Uterus (tissue), 4 donors: ENCODE data around the gene MSI2. TPM values are rescaled to one million over a fixed set of nuclear protein-coding genes. Genes with fewer than 3 reads are reported as not detected.

Source experiments
- DNase-seq, 2 donors: peaks; one replicate each; pipeline ENCODE4 v3.0.0-alpha.2; 2019 to 2020
- H3K27ac ChIP-seq, 2 donors: fragments of 200-600 bp; sonication (generic); 1 replicate in 1 of 2; 2 replicates in 1 of 2; pipeline ENCODE4 v1.5.1; 2016 to 2018
- H3K27me3 ChIP-seq, 2 donors: fragments of 200-600 bp; sonication (generic); one replicate each; pipeline ENCODE4 v1.5.1; 2018 to 2019; ENCODE audit warnings: control low read depth in 1 of 2
- H3K36me3 ChIP-seq, 2 donors: fragments of 200-600 bp; sonication (generic); one replicate each; pipeline ENCODE4 v1.5.1; 2019; ENCODE audit warnings: control low read depth in 1 of 2
- H3K4me1 ChIP-seq, 2 donors: fragments of 200-600 bp; sonication (generic); one replicate each; pipeline ENCODE4 v1.5.1; 2018 to 2019; ENCODE audit warnings: control low read depth in 1 of 2
- H3K4me3 ChIP-seq, 2 donors: fragments of 200-600 bp; sonication (generic); 1 replicate in 1 of 2; 2 replicates in 1 of 2; pipeline ENCODE4 v1.5.1; 2018 to 2019; ENCODE audit warnings: mild to moderate bottlenecking in 1 of 2
- H3K9me3 ChIP-seq, 2 donors: fragments of 200-600 bp; sonication (generic); one replicate each; pipeline ENCODE4 v1.5.1; 2019; ENCODE audit warnings: control low read depth in 1 of 2
- CTCF ChIP-seq, 4 experiments: fragments of 200-600 bp in 2 of 4; fragments of 450-650 bp in 2 of 4; sonication (generic) in 2 of 4; IDR thresholded peaks; one replicate each; pipeline ENCODE4 v1.5.1; 2016 to 2019; ENCODE audit warnings: antibody characterized with exemption in 4 of 4, mild to moderate bottlenecking in 2 of 4, moderate library complexity in 1 of 4
- POLR2A ChIP-seq, 2 donors: fragments of 450-650 bp; IDR thresholded peaks; one replicate each; pipeline ENCODE4 v1.6.1; 2016; ENCODE audit warnings: antibody characterized with exemption in 2 of 2, mild to moderate bottlenecking in 1 of 2, moderate library complexity in 1 of 2
- intact Hi-C: fragments of 100-400 bp; cut with DNase I; formaldehyde crosslinking; loops from one replicate; pipeline ENCODE4 v1.15.1; 2023; ENCODE audit warnings: low total_unique reads
- total RNA-seq, 4 donors: library from RNA; depleted of rRNA in 3 of 4; stranded (reverse); fragments of >200 nt in 3 of 4; gene quantifications; one replicate each; pipeline versions ENCODE4 v1.1.0 to v1.2.4, GENCODE V29; 2014 to 2023
- donor health status: DM: yes; HTN: yes; CAD: no.

The MSI2 gene
- total RNA-seq, 4 donors from 2014 or later = 13.2 to 60.8 (median 44.5) TPM

GRCh38 chr17:57720386-57721035 is 464.2 kb downstream of the MSI2 start:
- no peaks in the 10 kb centered on the region for H3K9me3 ChIP-seq
- intact Hi-C loops = no loop called here
- H3K4me1 ChIP-seq = no peaks in the 10 kb centered on the region
- no peak for TF ChIP-seq POLR2A (IDR thresholded peaks at IDR 0.05)
- TF ChIP-seq CTCF (IDR thresholded peaks at IDR 0.05) = no peak
- H3K27ac ChIP-seq = no peak overlapping the region
- H3K36me3 ChIP-seq = no peaks in the 10 kb centered on the region
- no peaks in the 10 kb centered on the region for H3K27me3 ChIP-seq
- no peak for DNase-seq
- no peak overlapping the region for H3K4me3 ChIP-seq

GRCh38 chr17:57721967-57722703 is 465.8 kb downstream of the MSI2 start:
- Histone ChIP-seq H3K4me3 (no peak overlapping the region), H3K4me1 (no peaks in the 10 kb centered on the region), H3K36me3 (no peaks in the 10 kb centered on the region), H3K27me3 (no peaks in the 10 kb centered on the region), H3K9me3 (no peaks in the 10 kb centered on the region), H3K27ac (no peak overlapping the region)
- no peak for DNase-seq
- TF ChIP-seq POLR2A (IDR thresholded peaks at IDR 0.05) (no peak), CTCF (IDR thresholded peaks at IDR 0.05) (no peak)
- intact Hi-C loops = no loop called here

- no peak for DNase-seq
- Histone ChIP-seq H3K4me1 (no peaks in the 10 kb centered on the region), H3K9me3 (no peaks in the 10 kb centered on the region), H3K4me3 (no peak overlapping the region), H3K36me3 (no peaks in the 10 kb centered on the region), H3K27ac (no peak overlapping the region), H3K27me3 (no peaks in the 10 kb centered on the region)
- TF ChIP-seq CTCF (IDR thresholded peaks at IDR 0.05) = no peak
- intact Hi-C loops = no loop called here
Measured at GRCh38 chr17:57722704-57723043, 466.4 kb downstream of the MSI2 start.

GRCh38 chr17:57723427-57724025 is 467.2 kb downstream of the MSI2 start:
- intact Hi-C loops = no loop called here
- no peak for DNase-seq
- TF ChIP-seq CTCF (IDR thresholded peaks at IDR 0.05) (no peak), POLR2A (IDR thresholded peaks at IDR 0.05) (no peak)
- H3K4me3 ChIP-seq = no peak overlapping the region
- H3K9me3 ChIP-seq = no peaks in the 10 kb centered on the region
- H3K27ac ChIP-seq = no peak overlapping the region
- no peaks in the 10 kb centered on the region for H3K27me3 ChIP-seq
- H3K4me1 ChIP-seq = no peaks in the 10 kb centered on the region
- H3K36me3 ChIP-seq = no peaks in the 10 kb centered on the region

GRCh38 chr17:57724026-57724728 is 467.9 kb downstream of the MSI2 start:
- TF ChIP-seq POLR2A (IDR thresholded peaks at IDR 0.05) = no peak
- no peak for TF ChIP-seq CTCF (IDR thresholded peaks at IDR 0.05)
- Histone ChIP-seq H3K27ac (no peak overlapping the region), H3K9me3 (no peaks in the 10 kb centered on the region), H3K4me3 (no peak overlapping the region), H3K4me1 (no peaks in the 10 kb centered on the region), H3K36me3 (no peaks in the 10 kb centered on the region), H3K27me3 (no peaks in the 10 kb centered on the region)
- no peak for DNase-seq
- intact Hi-C loops = no loop called here
